GM19023 (cell line): ENCODE results near the gene SLC6A1.

Source experiments
- ATAC-seq: cut with Tn5 transposase; IDR thresholded peaks from one replicate; pipeline ENCODE4 v1.9.1; 2021; ENCODE audit warnings: mild to moderate bottlenecking, moderate library complexity; ENCODE audit not compliant: unreplicated experiment

The SLC6A1 gene

DNA sequence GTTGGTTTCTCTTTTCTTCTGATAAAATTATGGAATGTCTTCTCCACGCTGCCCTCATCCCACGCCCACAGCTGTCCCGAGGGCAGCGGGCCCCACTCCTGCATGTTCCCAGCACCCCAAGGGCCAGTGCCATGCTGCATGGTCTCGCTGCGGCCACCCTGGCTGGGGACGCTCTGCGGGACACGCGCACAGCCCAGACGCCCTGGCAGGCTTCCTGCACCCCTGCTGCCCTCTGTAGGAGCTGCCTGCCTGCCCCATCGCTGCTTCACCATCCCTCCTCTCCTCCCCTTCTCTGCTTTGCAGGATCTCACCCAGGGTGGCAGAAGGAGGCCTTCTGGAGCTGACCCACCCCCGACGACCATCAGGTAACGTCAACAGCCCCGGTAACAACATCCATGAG is 22.8 kb downstream of the SLC6A1 start:
- no peak for ATAC-seq

- ATAC-seq, result no peak
Measured at GRCh38 chr3:11016727-11017126, 24.2 kb downstream of the SLC6A1 start.

DNA sequence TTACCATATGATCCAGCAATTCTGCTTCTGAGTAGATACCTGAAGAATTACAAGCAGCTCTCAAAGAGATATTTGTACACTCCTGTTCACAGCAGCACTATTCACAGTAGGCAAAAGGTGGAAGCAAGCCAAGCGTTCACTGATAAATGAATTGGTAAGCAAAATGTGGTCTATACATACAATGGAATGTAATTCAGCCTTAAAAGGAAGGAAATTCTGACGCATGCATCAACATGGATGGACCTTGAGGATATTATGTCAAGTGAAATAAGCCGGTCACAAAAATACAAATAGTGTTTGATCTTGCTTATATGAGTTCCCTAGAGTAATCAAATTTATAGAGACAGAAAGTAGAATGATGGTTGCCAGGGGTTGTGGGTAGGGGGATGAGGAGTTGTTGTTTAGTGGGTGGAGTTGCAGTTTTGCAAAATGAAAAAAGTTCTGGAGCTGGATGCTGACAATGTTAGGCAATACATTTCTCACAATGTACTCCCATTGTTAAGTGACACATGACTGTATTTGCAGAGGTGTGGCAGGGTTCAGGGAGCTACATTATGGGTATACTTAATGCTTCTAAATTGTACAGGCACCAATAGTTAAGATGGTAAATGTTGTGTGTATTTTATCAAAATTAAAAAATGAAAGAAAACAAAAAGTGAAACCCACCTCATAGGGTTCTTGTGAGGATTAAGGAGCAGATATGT is 26.7 kb downstream of the SLC6A1 start:
- no peak for ATAC-seq

GRCh38 chr3:11020764-11021163 is 28.2 kb downstream of the SLC6A1 start:
- ATAC-seq, result no peak

GRCh38 chr3:11021611-11022011 is 29.1 kb downstream of the SLC6A1 start:
- no peak for ATAC-seq

GRCh38 chr3:11022115-11022514 is 29.6 kb downstream of the SLC6A1 start:
- no peak for ATAC-seq

DNA sequence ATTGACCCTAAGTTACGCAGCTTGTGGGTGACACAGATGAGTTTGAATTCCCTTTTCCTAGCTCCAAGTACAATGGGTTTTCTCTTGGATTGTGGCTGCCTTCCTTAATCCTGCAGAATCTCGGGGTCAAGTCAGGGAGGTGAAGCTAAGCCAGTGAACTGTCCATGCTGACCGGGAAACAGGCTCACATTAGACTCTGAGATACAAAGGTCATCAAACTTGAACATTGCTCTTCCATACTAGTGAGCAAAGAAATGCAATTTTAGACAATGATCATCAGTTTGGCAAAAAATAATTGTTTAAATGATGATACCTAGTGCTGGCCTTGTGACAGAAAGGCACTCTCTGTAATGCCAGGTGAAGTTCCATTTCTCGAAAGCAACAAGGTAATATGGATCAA is 31.6 kb downstream of the SLC6A1 start:
- no peak for ATAC-seq

GRCh38 chr3:11029948-11030347 is 37.4 kb downstream of the SLC6A1 start:
- no peak for ATAC-seq

GRCh38 chr3:11033871-11034270 is 41.3 kb downstream of the SLC6A1 start:
- ATAC-seq, result no peak

DNA sequence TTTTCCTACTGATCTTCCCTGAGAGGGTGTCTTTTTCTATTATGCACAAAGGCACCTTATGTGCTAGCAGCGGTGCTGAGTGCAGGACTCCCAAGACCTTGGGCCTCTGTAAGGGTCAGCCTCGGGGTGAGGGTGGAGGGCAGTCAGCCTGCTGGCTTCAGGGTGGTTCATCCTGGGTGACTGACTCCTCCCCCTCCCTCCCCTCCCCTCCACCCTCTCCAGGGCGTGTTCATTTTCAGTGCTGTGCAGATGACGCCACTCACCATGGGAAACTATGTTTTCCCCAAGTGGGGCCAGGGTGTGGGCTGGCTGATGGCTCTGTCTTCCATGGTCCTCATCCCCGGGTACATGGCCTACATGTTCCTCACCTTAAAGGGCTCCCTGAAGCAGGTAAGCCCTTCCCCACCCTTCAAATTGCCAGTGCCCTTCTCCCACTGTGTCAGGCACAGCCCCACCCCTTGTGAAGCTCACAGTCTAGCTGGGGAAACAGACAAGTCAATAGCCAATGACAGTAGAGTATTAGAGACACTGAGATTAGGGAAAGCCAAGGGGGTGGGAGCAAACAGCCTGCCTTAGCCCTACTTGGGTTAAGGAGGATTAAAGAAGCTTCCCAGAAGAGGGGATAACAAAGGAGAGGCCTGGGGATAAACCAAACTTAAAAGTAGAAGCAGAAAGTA is 41.9 kb downstream of the SLC6A1 start:
- no peak for ATAC-seq

- ATAC-seq, result no peak
Measured at GRCh38 chr3:11035757-11036505, 43.4 kb downstream of the SLC6A1 start.

DNA sequence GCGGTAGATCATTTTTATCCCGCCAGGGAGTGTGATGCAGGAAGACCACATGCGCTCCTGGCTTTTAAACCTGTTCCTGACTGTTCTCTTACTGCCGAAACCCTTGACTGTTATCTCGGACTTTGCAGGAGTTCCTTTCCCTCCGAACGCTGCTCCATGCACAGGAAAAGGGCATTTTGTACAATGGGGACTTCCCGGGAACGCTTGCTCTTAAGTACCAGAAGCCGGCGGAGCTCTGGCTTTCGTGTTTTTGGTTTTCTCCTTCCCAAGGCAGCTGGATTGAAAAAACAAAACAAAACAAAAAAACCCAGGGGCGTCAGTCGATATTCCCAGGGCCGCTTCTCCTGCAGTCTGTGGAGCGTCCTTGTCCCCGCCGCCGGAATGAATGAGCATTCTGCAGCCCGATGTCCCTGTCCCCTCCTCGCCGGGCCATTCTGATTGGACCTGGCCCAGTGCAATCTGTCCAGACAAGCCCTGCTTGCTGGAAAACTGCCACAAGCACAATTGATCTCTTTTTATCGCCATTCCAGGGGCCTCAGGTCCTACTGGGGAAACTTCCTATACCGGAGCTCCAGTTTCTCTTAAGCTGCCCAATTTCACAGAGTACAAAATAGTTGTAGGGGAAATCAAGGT is 44.8 kb downstream of the SLC6A1 start:
- ATAC-seq, result no peak

DNA sequence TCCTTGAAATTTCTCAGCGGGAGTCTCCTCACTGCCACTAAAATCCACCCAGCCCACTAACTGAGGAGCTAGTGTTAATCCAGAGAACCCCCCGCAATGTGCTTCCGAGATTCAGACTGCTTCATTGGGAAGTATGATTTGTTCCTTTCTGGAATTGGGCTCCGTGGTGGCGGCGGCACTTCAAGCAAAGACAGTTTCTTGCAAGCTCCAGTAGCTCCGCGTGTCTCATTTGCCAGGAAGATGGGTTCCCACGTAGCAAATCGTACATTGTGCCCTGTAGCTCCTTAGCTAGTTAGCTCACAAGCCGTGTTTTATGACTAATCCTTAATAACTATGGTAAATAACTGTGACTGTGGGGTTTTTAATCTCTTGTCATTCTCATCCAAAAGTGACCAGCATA is 45.4 kb downstream of the SLC6A1 start:
- ATAC-seq, result no peak

DNA sequence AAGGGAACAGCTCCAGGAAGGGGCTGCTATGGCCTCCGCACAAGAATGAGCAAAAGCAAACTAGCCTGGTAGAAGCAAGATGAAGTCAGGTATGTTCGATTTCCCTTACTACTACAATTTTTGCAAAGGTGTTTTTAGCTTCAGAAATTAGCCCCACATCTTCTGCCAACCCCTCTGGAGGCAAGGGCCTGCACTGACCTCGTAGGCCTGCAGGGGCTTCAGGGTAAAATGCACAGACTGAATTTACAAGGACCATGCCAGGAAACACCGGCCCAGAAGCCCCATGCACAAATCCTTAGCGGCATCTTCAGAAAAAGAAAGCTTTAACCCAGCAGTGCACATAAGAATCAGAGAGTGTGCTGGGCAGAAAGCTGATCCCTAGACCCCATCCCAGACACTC is 53.0 kb downstream of the SLC6A1 start:
- ATAC-seq, result no peak

- ATAC-seq, result no peak
Measured at GRCh38 chr3:11047500-11047899, 55.0 kb downstream of the SLC6A1 start.

DNA sequence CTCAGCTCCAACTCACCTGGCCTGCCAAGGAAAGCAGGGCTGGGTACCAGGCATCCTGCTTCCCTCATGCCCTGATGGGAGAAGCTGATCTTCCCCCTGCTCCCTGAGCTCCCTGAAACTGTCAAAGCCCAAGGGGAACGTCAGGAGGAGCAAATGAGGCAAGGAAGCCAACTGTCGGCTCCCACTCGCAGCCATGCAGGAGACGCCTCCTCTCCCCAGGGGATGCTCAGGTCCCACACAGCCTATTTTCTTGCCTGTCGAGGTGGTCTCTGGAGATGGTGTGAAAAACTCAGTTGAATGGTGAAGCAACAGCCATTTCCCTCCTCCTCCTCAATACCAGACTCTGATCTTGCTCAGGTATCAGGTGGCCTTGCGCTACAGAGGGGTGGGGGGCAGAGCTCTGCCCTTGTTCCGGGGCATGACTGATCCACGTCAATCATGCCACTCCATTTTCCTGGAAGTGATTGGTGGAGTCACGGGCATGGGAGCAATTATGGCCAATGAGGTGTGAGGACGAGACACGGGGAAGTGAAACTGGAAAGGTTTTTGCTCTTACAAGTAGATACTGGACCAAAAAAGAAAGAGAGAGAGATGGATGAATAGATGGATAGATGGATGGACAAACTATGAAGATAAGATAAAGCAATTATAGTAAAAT is 58.2 kb downstream of the SLC6A1 start:
- ATAC-seq, result no peak

GRCh38 chr3:11053926-11054503 is 61.5 kb downstream of the SLC6A1 start:
- no peak for ATAC-seq

DNA sequence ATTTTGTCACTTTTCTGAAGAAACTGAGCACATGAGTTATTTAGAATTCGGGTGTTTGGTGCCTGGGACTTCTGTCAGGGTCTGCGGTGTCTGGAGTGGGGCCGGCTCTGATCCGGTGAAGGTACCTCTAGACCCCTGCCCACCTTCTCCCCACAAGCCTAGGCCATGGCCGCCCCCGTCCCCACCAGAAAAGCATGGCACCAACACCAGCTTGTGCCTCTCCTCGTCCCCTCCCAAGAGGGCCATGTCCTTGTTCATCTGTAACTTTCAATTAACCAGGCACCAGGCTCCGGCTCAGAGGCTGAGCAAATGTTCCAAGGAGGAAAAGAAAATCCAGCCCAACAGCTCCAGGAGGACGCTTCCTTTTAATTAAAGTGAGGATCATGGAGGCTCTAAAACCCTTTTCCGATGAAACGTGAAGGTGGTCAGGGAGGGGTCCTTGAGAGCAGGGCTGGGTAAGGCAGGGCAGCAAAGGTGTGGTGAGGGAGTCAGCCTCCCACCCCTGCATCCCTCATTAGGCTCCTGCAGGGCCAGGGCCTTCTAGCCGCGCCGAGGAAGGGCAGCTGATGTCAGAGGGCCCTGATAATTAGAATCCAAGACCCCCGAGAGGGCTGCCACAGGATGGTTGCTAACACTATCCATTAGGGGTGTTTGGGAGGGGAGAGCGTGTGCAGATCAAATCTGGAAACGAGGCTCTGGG is 62.3 kb downstream of the SLC6A1 start:
- ATAC-seq, result no peak

GRCh38 chr3:11055496-11055895 is 62.9 kb downstream of the SLC6A1 start:
- no peak for ATAC-seq

- ATAC-seq, result no peak
Measured at GRCh38 chr3:11056531-11057050, 64.0 kb downstream of the SLC6A1 start.
